PFSK-1 (cell line): ENCODE results near the gene SENP1.

Source experiments
- FOXP2 ChIP-seq: optimal IDR thresholded peaks from 2 replicates; pipeline ENCODE3; 2011; ENCODE audit warnings: borderline replicate concordance, control low read depth, inconsistent platforms; ENCODE audit not compliant: insufficient read depth; ENCODE audit errors: extremely low read length, extremely low read depth
- POLR2AphosphoS5 ChIP-seq: IDR thresholded peaks from 2 replicates; pipeline ENCODE4 v1.6.1; 2012; ENCODE audit warnings: low read depth, mild to moderate bottlenecking, control low read depth, low read length, moderate library complexity
- SIN3A ChIP-seq: IDR thresholded peaks from 2 replicates; pipeline ENCODE4 v1.6.1; 2012; ENCODE audit warnings: mild to moderate bottlenecking, low read length, moderate library complexity, borderline replicate concordance; ENCODE audit not compliant: insufficient read depth
- TAF1 ChIP-seq: IDR thresholded peaks from 2 replicates; pipeline ENCODE4 v1.6.1; 2012; ENCODE audit warnings: low read length, control low read depth, borderline replicate concordance; ENCODE audit not compliant: insufficient read depth
- TF ChIP-seq, protein P1 (sequence below), 2 experiments: IDR thresholded peaks; 2 replicates each; pipeline versions ENCODE4 v1.6.1 to v1.8.0; 2011 to 2012; ENCODE audit warnings: low read depth in 2 of 2, low read length in 2 of 2, control low read depth in 1 of 2, inconsistent platforms in 1 of 2, mild to moderate bottlenecking in 1 of 2, moderate library complexity in 1 of 2; ENCODE audit not compliant: insufficient read depth in 1 of 2

The SENP1 gene

DNA sequence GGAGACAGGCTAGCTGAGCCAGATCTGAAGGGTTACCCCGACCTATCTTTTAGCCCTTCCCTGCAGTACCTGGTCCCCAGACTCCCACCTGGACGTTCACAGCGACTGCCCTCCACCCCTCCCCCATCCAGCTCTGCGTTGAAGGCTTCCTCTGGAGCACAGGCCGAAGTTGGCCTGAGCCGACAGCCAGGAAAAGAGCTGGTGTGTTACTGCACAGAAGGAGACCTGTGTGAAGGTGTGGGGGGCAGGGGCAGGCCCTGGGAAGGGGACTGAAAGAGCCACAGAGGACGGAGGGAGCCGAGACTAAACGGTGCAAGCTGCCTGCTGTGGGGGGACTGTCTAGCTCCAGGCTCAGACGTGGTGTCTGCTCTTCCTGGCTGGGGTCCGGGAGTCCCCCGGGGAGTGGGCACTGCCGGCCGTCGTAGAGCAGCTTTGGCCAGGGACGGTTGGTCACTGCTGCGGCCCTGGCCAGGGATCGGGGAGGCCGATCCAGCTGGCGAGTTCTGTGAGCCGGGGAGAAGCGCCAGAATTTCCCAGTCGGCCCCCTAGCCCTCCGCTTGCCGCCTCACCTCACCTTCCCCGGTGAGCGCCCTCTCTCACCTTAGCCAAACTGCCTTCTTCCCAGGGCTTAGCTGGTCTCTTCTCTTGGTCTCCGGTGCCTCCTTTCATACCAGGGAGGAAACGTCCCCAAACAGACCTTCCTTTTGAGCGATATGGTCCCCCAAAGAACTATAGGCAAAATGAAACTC is 100.7 kb downstream of the SENP1 start:
- no peak for TF ChIP-seq POLR2AphosphoS5
- TF ChIP-seq, protein P1, sequence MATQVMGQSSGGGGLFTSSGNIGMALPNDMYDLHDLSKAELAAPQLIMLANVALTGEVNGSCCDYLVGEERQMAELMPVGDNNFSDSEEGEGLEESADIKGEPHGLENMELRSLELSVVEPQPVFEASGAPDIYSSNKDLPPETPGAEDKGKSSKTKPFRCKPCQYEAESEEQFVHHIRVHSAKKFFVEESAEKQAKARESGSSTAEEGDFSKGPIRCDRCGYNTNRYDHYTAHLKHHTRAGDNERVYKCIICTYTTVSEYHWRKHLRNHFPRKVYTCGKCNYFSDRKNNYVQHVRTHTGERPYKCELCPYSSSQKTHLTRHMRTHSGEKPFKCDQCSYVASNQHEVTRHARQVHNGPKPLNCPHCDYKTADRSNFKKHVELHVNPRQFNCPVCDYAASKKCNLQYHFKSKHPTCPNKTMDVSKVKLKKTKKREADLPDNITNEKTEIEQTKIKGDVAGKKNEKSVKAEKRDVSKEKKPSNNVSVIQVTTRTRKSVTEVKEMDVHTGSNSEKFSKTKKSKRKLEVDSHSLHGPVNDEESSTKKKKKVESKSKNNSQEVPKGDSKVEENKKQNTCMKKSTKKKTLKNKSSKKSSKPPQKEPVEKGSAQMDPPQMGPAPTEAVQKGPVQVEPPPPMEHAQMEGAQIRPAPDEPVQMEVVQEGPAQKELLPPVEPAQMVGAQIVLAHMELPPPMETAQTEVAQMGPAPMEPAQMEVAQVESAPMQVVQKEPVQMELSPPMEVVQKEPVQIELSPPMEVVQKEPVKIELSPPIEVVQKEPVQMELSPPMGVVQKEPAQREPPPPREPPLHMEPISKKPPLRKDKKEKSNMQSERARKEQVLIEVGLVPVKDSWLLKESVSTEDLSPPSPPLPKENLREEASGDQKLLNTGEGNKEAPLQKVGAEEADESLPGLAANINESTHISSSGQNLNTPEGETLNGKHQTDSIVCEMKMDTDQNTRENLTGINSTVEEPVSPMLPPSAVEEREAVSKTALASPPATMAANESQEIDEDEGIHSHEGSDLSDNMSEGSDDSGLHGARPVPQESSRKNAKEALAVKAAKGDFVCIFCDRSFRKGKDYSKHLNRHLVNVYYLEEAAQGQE (IDR thresholded peaks at IDR 0.05; ENCODE audit: insufficient read depth in 1 of 2, low read depth in 2 of 2, low read length in 2 of 2): no peak
- TF ChIP-seq TAF1: no peak
- TF ChIP-seq FOXP2: no peak
- no peak for TF ChIP-seq SIN3A

DNA sequence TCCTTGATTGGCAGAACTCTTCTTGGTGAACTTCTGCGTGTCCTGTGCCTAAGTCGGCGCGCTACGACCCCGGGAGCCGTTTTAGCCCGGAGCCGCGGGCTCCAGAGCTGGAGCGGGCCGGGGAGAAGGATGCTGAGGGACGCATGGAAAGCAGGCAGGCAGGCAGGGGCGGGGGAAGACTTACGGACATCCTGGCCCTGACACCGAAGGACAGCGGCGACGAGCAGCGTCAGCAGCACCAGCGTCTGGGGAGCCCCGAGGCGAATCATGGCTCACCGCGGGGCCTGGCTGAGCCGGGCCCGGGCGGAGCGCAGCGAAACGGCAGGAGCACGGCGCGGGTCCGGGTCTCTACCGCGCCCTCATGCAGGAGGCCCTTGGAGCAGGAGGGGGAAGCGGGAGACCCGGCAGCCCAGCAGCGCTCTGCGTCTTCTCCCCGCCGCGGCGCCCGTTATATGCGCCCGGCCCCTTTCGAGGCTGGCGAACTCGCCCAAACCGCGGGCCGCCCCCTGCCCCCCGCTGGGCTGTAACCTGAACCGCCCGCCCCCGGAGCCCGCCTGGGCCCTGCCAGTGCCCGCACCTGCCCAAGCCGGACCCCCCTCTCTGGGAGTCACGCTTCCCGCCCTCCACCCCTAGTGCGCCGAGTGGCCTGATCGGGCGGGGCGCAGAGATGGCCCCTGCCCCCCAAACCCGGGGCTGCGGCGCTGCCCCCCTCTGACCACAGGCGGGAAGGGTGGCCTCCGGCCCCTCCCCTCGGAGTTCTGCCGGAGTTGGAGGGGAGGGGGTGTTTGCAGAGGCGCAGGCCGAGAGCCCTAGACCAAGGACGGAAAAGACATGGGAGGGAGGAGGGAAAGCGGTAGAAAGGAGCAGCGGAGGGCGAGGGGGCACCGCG is 101.6 kb downstream of the SENP1 start, which contains the start of gene COL2A1:
Gene COL2A1 (minus strand): TSS at position 424 of the 889 bp plus-strand sequence. CDS start 155 bp downstream, at position 269.
- no peak for TF ChIP-seq TAF1
- no peak for TF ChIP-seq FOXP2
- TF ChIP-seq, protein P1 (IDR thresholded peaks at IDR 0.05; ENCODE audit: insufficient read depth in 1 of 2, low read depth in 2 of 2, low read length in 2 of 2): no peak
- TF ChIP-seq POLR2AphosphoS5: no peak
- TF ChIP-seq SIN3A: no peak

DNA sequence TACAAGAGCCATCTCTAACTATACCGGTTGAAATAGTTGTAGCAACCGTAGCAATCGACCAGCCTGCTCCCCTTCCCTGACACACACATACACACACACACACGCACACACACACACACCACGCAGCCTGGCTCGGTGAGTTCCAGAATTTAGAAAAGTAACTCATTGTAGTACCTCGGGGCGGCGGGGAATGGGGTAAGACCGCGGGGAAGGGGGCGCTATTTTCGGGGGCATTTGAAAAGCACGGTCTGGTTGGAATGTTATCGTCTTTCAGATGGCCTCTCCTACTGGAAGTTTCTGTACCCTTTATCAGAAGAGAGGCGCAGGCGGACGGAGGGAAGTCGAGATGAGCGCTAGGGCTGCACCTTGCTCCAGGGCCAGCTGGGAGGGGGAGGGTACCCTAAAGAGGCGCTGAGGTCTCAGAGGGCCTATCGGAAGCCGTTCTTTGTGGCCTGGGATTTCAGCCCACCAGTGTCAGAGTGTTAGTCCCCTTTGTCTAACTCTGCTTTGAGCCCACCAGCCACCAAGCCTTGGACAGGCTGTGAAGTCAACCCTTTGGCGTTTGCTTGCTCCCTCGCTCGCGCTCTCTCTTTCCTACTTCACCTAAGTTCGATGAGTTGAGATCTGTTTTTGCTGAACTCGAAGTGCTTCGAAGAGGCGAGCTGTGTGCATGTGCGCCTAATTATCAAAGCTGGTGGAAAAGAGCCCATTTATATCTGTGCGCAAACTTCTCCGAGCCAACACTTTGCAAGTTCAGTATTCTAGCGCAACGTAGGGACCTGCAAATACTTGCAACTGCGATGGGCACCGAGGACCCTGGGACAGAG is 102.4 kb downstream of the SENP1 start:
- TF ChIP-seq SIN3A: no peak
- TF ChIP-seq, protein P1 (IDR thresholded peaks at IDR 0.05; ENCODE audit: insufficient read depth in 1 of 2, low read depth in 2 of 2, low read length in 2 of 2): no peak
- no peak for TF ChIP-seq POLR2AphosphoS5

DNA sequence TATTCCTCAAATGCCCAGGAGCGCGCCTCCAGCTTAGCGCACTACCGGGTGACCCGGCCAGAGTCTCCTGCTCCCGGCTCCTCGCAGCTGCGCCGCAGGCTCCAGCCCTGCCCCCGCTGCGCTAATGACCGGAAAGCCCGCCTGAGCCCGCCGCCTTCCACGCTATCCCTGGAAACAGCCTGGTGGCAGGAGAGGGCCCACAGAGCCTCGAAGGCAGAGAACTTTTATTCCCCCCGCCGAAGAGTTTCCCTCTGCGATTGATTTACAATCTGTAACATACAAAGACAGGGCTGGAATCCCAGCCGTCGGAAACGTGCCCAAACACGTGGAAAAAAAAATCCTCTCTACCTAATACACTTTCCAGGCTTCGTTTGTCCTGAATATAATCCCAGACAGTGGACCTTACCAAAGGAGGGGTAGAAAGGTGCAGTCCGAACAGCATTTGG is 103.1 kb downstream of the SENP1 start:
- TF ChIP-seq FOXP2 (no peak), POLR2AphosphoS5 (no peak), TAF1 (no peak), SIN3A (no peak)
- TF ChIP-seq, protein P1 (IDR thresholded peaks at IDR 0.05; ENCODE audit: insufficient read depth in 1 of 2, low read depth in 2 of 2, low read length in 2 of 2): no peak
